Activated CD8-positive, alpha-beta memory T cell treated with anti-CD3 and anti-CD28 coated beads, Interleukin-2, amount 50 U/mL, for 4 hours (primary cell): ENCODE results near the gene GNAO1.

Experiments used
- DNase-seq: peaks from one replicate; pipeline ENCODE4 v3.0.0-alpha.2; 2020

The GNAO1 gene

GRCh38 chr16:56353054-56353921 is 162.0 kb downstream of the GNAO1 start:
- peak; percentile 10 for DNase-seq

GRCh38 chr16:56354016-56354415 is 162.7 kb downstream of the GNAO1 start:
- DNase-seq, result no peak

GRCh38 chr16:56354746-56355145 is 163.5 kb downstream of the GNAO1 start:
- no peak for DNase-seq

GRCh38 chr16:56355221-56355620 is 163.9 kb downstream of the GNAO1 start:
- peak; percentile 7 for DNase-seq

GRCh38 chr16:56355786-56356275 is 164.5 kb downstream of the GNAO1 start:
- peak; percentile 10 for DNase-seq

GRCh38 chr16:56356276-56357240 is 165.3 kb downstream of the GNAO1 start:
- DNase-seq, result peak; percentile 60

GRCh38 chr16:56357241-56357764 is 166.0 kb downstream of the GNAO1 start:
- DNase-seq, result peak; percentile 13

- no peak for DNase-seq
Measured at GRCh38 chr16:56357765-56358322, 166.6 kb downstream of the GNAO1 start.

- no peak for DNase-seq
Measured at GRCh38 chr16:56360117-56361008, 169.1 kb downstream of the GNAO1 start.

GRCh38 chr16:56362057-56362655 is 170.9 kb downstream of the GNAO1 start:
- no peak for DNase-seq

- no peak for DNase-seq
Measured at GRCh38 chr16:56362706-56363105, 171.4 kb downstream of the GNAO1 start.

GRCh38 chr16:56363181-56363716 is 172.0 kb downstream of the GNAO1 start:
- DNase-seq, result no peak

GRCh38 chr16:56363781-56364565 is 172.7 kb downstream of the GNAO1 start:
- DNase-seq, result no peak

- no peak for DNase-seq
Measured at GRCh38 chr16:56364865-56365264, 173.6 kb downstream of the GNAO1 start.

GRCh38 chr16:56365552-56365951 is 174.3 kb downstream of the GNAO1 start:
- no peak for DNase-seq

GRCh38 chr16:56366945-56367344 is 175.7 kb downstream of the GNAO1 start:
- DNase-seq, result no peak

- DNase-seq, result no peak
Measured at GRCh38 chr16:56367764-56368163, 176.5 kb downstream of the GNAO1 start.

GRCh38 chr16:56368545-56368944 is 177.3 kb downstream of the GNAO1 start:
- no peak for DNase-seq

- no peak for DNase-seq
Measured at GRCh38 chr16:56369202-56369601, 177.9 kb downstream of the GNAO1 start.

GRCh38 chr16:56370185-56370874 is 179.0 kb downstream of the GNAO1 start:
- DNase-seq, result no peak
